ENCODE measurements around the gene MADCAM1. TPM values are rescaled to one million over a fixed set of nuclear protein-coding genes. Genes with fewer than 3 reads are reported as not detected.

MADCAM1 gene
- total and polyA plus RNA-seq, 2 donors (not counting 1 experiment from before 2014, with no cell fraction given) = 0.70 to 2.5 TPM

GRCh38 chr19:467554-467953, 28.7 kb upstream of the MADCAM1 start:
- ATAC-seq (ENCODE audit: low read depth) (no peak), DNase-seq (no peak)
- Histone ChIP-seq H3K4me3 (ENCODE audit: control extremely low read depth in 1 of 5, extremely low read depth in 1 of 5, insufficient read depth in 1 of 5, low read depth in 2 of 5, low read length in 4 of 5) (no peak overlapping the region), H3K4me2 (replicated peaks; ENCODE audit: low read depth, low read length, poor library complexity, severe bottlenecking) (no peak overlapping the region), H3K27me3 (replicated peaks in 1 of 4; ENCODE audit: control extremely low read depth in 1 of 4, control insufficient read depth in 3 of 4, insufficient read depth in 4 of 4, low read length in 3 of 4) (peaks cover 0 to 7% (median under 1%) of the 10 kb centered on the region in 4 experiments), H3K36me3 (replicated peaks in 1 of 2; ENCODE audit: control extremely low read depth in 1 of 2, control insufficient read depth in 1 of 2, extremely low read depth in 1 of 2, insufficient read depth in 2 of 2, low read length in 1 of 2) (no peaks in the 10 kb centered on the region), H2AFZ (ENCODE audit: insufficient read depth, low read depth, low read length, poor library complexity, severe bottlenecking) (no peak overlapping the region), H4K20me1 (ENCODE audit: control insufficient read depth, insufficient read depth, low read length, poor library complexity, severe bottlenecking) (no peaks in the 10 kb centered on the region), H3K27ac (ENCODE audit: low read length in 2 of 2) (no peak overlapping the region), H3K9ac (ENCODE audit: low read length) (no peak overlapping the region), H3K79me2 (ENCODE audit: control insufficient read depth, insufficient read depth, low read length) (no peaks in the 10 kb centered on the region), H3K9me3 (ENCODE audit: control extremely low read depth in 1 of 3, control insufficient read depth in 2 of 3, insufficient read depth in 1 of 3, low read length in 2 of 3) (peaks cover 0 to 8% (median 0%) of the 10 kb centered on the region in 3 donors), H3K4me1 (ENCODE audit: control insufficient read depth in 2 of 2, insufficient read depth in 2 of 2, low read length in 2 of 2) (no peaks in the 10 kb centered on the region)
- Mint-ChIP-seq H3K4me3 (no peak overlapping the region), H3K27ac (no peak overlapping the region), H3K27me3 (no peaks in the 10 kb centered on the region), H3K4me1 (no peaks in the 10 kb centered on the region), H3K9me3 (ENCODE audit: insufficient read depth) (peaks cover 3% of the 10 kb centered on the region)
- 84% methylated on average over 11 of the region's 11 CpGs for WGBS (ENCODE audit: insufficient coverage)
- POLR2A ChIA-PET = no interaction called here
- intact Hi-C loops (cut with micrococcal nuclease) = no loop called here
- TF ChIP-seq, protein P1, sequence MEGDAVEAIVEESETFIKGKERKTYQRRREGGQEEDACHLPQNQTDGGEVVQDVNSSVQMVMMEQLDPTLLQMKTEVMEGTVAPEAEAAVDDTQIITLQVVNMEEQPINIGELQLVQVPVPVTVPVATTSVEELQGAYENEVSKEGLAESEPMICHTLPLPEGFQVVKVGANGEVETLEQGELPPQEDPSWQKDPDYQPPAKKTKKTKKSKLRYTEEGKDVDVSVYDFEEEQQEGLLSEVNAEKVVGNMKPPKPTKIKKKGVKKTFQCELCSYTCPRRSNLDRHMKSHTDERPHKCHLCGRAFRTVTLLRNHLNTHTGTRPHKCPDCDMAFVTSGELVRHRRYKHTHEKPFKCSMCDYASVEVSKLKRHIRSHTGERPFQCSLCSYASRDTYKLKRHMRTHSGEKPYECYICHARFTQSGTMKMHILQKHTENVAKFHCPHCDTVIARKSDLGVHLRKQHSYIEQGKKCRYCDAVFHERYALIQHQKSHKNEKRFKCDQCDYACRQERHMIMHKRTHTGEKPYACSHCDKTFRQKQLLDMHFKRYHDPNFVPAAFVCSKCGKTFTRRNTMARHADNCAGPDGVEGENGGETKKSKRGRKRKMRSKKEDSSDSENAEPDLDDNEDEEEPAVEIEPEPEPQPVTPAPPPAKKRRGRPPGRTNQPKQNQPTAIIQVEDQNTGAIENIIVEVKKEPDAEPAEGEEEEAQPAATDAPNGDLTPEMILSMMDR (IDR thresholded peaks at IDR 0.05) = no peak
- no peak for TF ChIP-seq EZH2 (IDR thresholded peaks at IDR 0.05; ENCODE audit: borderline replicate concordance, insufficient read depth, low read depth, low read length, poor library complexity, severe bottlenecking)
- CTCF ChIA-PET = no interaction called here

GRCh38 chr19:468587-469256, 27.6 kb upstream of the MADCAM1 start:
- H3K9ac ChIP-seq (ENCODE audit: low read length) = no peak overlapping the region
- H3K9me3 Mint-ChIP-seq (ENCODE audit: insufficient read depth) = peaks cover 3% of the 10 kb centered on the region
- peaks cover 0 to 4% (median 0%) of the 10 kb centered on the region in 3 donors for H3K9me3 ChIP-seq (ENCODE audit: control extremely low read depth in 1 of 3, control insufficient read depth in 2 of 3, insufficient read depth in 1 of 3, low read length in 2 of 3)
- no peaks in the 10 kb centered on the region for H3K27me3 ChIP-seq (replicated peaks in 1 of 4; ENCODE audit: control extremely low read depth in 1 of 4, control insufficient read depth in 3 of 4, insufficient read depth in 4 of 4, low read length in 3 of 4)
- H3K4me3 Mint-ChIP-seq = no peak overlapping the region
- H4K20me1 ChIP-seq (ENCODE audit: control insufficient read depth, insufficient read depth, low read length, poor library complexity, severe bottlenecking) = no peaks in the 10 kb centered on the region
- H2AFZ ChIP-seq (ENCODE audit: insufficient read depth, low read depth, low read length, poor library complexity, severe bottlenecking) = no peak overlapping the region
- no peak overlapping the region for H3K4me2 ChIP-seq (replicated peaks; ENCODE audit: low read depth, low read length, poor library complexity, severe bottlenecking)
- ChIA-PET POLR2A (no interaction called here), CTCF (no interaction called here)
- ATAC-seq (ENCODE audit: low read depth) (no peak), DNase-seq (no peak)
- H3K36me3 ChIP-seq (replicated peaks in 1 of 2; ENCODE audit: control extremely low read depth in 1 of 2, control insufficient read depth in 1 of 2, extremely low read depth in 1 of 2, insufficient read depth in 2 of 2, low read length in 1 of 2) = no peaks in the 10 kb centered on the region
- no peaks in the 10 kb centered on the region for H3K4me1 Mint-ChIP-seq
- no peak overlapping the region for H3K4me3 ChIP-seq (ENCODE audit: control extremely low read depth in 1 of 5, extremely low read depth in 1 of 5, insufficient read depth in 1 of 5, low read depth in 2 of 5, low read length in 4 of 5)
- whole genome bisulfite sequencing (ENCODE audit: insufficient coverage) = 83% methylated on average over 27 of the region's 27 CpGs
- no peak overlapping the region for H3K27ac Mint-ChIP-seq
- H3K27me3 Mint-ChIP-seq = no peaks in the 10 kb centered on the region
- H3K79me2 ChIP-seq (ENCODE audit: control insufficient read depth, insufficient read depth, low read length) = no peaks in the 10 kb centered on the region
- no peaks in the 10 kb centered on the region for H3K4me1 ChIP-seq (ENCODE audit: control insufficient read depth in 2 of 2, insufficient read depth in 2 of 2, low read length in 2 of 2)
- TF ChIP-seq, protein P1 (IDR thresholded peaks at IDR 0.05) = no peak
- TF ChIP-seq EZH2 (IDR thresholded peaks at IDR 0.05; ENCODE audit: borderline replicate concordance, insufficient read depth, low read depth, low read length, poor library complexity, severe bottlenecking) = no peak
- H3K27ac ChIP-seq (ENCODE audit: low read length in 2 of 2) = no peak overlapping the region
- intact Hi-C loops (cut with micrococcal nuclease) = no loop called here

Measured in B cell (primary cell).